Measurements from ENCODE around the gene HNRNPU.
"Not testable (repeated sequence)": the region's sequence is repeated elsewhere in the genome, so short reads cannot be mapped to it uniquely, and the experiment has no call there.

Gene HNRNPU

DNA sequence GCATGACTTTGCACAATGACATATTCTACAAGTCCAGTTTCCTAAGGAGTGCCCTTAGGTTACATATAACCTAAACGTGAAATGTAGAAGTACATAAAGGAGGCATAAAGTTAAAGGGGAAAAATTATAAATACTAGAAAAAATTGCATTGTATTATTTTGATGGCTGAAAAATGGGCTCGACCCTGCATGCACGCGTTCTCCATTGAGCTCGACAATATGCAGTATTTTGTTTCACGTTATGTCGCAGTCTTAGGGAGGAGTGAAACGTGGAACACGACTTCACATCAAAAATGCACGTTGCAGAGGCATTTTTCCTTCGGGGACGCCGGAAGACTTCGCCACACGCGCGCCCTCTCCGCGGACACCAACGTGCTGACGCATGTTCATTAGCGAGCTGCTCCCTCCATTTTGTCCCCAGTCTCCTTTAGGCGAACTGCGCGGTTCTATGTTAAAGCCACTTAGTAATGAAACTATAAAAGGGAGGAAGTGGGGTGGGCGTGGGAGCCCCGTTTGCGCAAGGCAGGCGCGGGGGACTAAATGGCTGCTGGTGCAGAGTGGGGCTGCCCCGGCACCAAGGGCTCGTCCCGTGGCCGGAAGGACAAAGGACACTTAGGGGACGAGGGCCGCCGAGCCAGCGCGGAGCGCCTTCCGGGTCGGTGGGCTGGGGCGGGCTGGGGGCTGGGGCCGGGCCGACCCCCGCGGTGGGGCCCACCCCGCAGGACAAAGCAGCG lies 29.6 kb downstream of the HNRNPU start:
- Histone ChIP-seq H2AK5ac (ENCODE audit: low read length, severe bottlenecking) (peak overlapping the region; percentile 40), H3K14ac (ENCODE audit: low read length in 2 of 2) (peak overlapping the region in 1 of 2 experiments; percentile 78), H4K8ac (ENCODE audit: low read length) (peak overlapping the region; percentile 99), H3K4ac (ENCODE audit: low read depth in 1 of 2, low read length in 2 of 2) (peak overlapping the region; percentile 73 to 97), H3K27ac (ENCODE audit: low read length, poor library complexity, severe bottlenecking) (peak overlapping the region; percentile 98), H3K9ac (ENCODE audit: low read length) (peak overlapping the region; percentile 98), H3K27me3 (ENCODE audit: control insufficient read depth in 1 of 2, insufficient read depth in 1 of 2, low read length in 2 of 2) (no peaks in the 10 kb centered on the region), H3K18ac (ENCODE audit: low read depth in 1 of 2, low read length in 2 of 2) (peak overlapping the region; percentile 94 to 100), H2BK15ac (ENCODE audit: low read depth, poor library complexity, severe bottlenecking) (peak overlapping the region; percentile 49), H2BK12ac (ENCODE audit: low read length in 2 of 2) (no peak overlapping the region), H2AFZ (ENCODE audit: low read depth, low read length) (peak overlapping the region; percentile 77), H3K23ac (ENCODE audit: low read length in 2 of 2) (no peak overlapping the region), H2BK120ac (ENCODE audit: low read depth, low read length) (peak overlapping the region; percentile 95), H3K4me3 (ENCODE audit: insufficient read depth in 1 of 2, low read depth in 1 of 2, low read length in 2 of 2) (peak overlapping the region; percentile 87 to 90), H3K4me1 (ENCODE audit: control insufficient read depth, insufficient read depth, low read depth, low read length) (no peaks in the 10 kb centered on the region), H3K79me1 (replicated peaks; ENCODE audit: low read length, poor library complexity, severe bottlenecking) (peaks cover 1% of the 10 kb centered on the region), H4K91ac (ENCODE audit: low read length) (peak overlapping the region; percentile 91), H3K4me2 (ENCODE audit: low read length, poor library complexity, severe bottlenecking) (peak overlapping the region; percentile 77), H3K36me3 (ENCODE audit: control insufficient read depth in 1 of 2, insufficient read depth in 2 of 2, low read depth in 1 of 2, low read length in 2 of 2) (peaks cover 4 to 23% of the 10 kb centered on the region in 2 experiments), H2BK5ac (ENCODE audit: low read depth, low read length, poor library complexity, severe bottlenecking) (peak overlapping the region; percentile 97), H3K9me3 (ENCODE audit: control insufficient read depth, low read length) (no peaks in the 10 kb centered on the region)
- DNase-seq = peak; percentile 97
- under 1% methylated on average over 39 of the region's 49 CpGs for WGBS

GRCh38 chr1:244833734-244834542 lies 30.4 kb downstream of the HNRNPU start:
- no peak overlapping the region for H3K23ac ChIP-seq (ENCODE audit: low read length in 2 of 2)
- H3K4me3 ChIP-seq (ENCODE audit: insufficient read depth in 1 of 2, low read depth in 1 of 2, low read length in 2 of 2) = peak overlapping the region; percentile 37 to 90
- H2BK120ac ChIP-seq (ENCODE audit: low read depth, low read length) = peak overlapping the region; percentile 15
- peak overlapping the region; percentile 35 to 86 for H3K4ac ChIP-seq (ENCODE audit: low read depth in 1 of 2, low read length in 2 of 2)
- H3K9me3 ChIP-seq (ENCODE audit: control insufficient read depth, low read length) = no peaks in the 10 kb centered on the region
- H3K14ac ChIP-seq (ENCODE audit: low read length in 2 of 2) = no peak overlapping the region
- H3K79me1 ChIP-seq (replicated peaks; ENCODE audit: low read length, poor library complexity, severe bottlenecking) = peaks cover 1% of the 10 kb centered on the region
- 18% methylated on average over 26 of the region's 32 CpGs for WGBS
- DNase-seq = peak; percentile 83
- H3K9ac ChIP-seq (ENCODE audit: low read length) = peak overlapping the region; percentile 98
- peak overlapping the region; percentile 81 for H2BK5ac ChIP-seq (ENCODE audit: low read depth, low read length, poor library complexity, severe bottlenecking)
- peak overlapping the region; percentile 79 to 82 for H3K18ac ChIP-seq (ENCODE audit: low read depth in 1 of 2, low read length in 2 of 2)
- H4K91ac ChIP-seq (ENCODE audit: low read length) = peak overlapping the region; percentile 75
- no peak overlapping the region for H2AK5ac ChIP-seq (ENCODE audit: low read length, severe bottlenecking)
- peak overlapping the region; percentile 77 for H3K4me2 ChIP-seq (ENCODE audit: low read length, poor library complexity, severe bottlenecking)
- H2BK15ac ChIP-seq (ENCODE audit: low read depth, poor library complexity, severe bottlenecking) = peak overlapping the region; percentile 23
- no peak overlapping the region for H2BK12ac ChIP-seq (ENCODE audit: low read length in 2 of 2)
- H3K36me3 ChIP-seq (ENCODE audit: control insufficient read depth in 1 of 2, insufficient read depth in 2 of 2, low read depth in 1 of 2, low read length in 2 of 2) = peaks cover 3 to 15% of the 10 kb centered on the region in 2 experiments
- H4K8ac ChIP-seq (ENCODE audit: low read length) = peak overlapping the region; percentile 93
- no peaks in the 10 kb centered on the region for H3K27me3 ChIP-seq (ENCODE audit: control insufficient read depth in 1 of 2, insufficient read depth in 1 of 2, low read length in 2 of 2)
- H3K27ac ChIP-seq (ENCODE audit: low read length, poor library complexity, severe bottlenecking) = peak overlapping the region; percentile 98
- no peaks in the 10 kb centered on the region for H3K4me1 ChIP-seq (ENCODE audit: control insufficient read depth, insufficient read depth, low read depth, low read length)
- H2AFZ ChIP-seq (ENCODE audit: low read depth, low read length) = peak overlapping the region; percentile 69

DNA sequence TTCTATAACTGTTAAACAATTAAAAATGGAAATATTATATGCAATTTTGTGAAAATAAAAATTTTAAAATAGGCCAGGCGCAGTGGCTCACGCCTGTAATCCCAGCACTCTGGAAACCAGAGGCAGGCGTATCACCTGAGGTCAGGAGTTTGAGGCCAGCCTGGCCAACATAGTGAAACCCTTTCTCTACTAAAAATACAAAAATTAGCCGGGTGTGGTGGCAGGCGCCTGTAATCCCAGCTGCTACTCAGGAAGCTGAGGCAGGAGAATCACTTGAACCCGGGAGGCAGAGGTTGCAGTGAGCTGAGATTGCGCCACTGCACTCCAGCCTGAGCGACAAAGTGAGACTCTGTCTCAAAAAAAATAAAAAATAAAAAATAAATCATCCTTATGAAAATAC lies 31.1 kb downstream of the HNRNPU start:
- not testable (repeated sequence) for H3K27ac ChIP-seq (ENCODE audit: low read length, poor library complexity, severe bottlenecking); H3K4me2 ChIP-seq (ENCODE audit: low read length, poor library complexity, severe bottlenecking); H2BK5ac ChIP-seq (ENCODE audit: low read depth, low read length, poor library complexity, severe bottlenecking); H3K14ac ChIP-seq (ENCODE audit: low read length in 2 of 2); H2AK5ac ChIP-seq (ENCODE audit: low read length, severe bottlenecking); H3K4ac ChIP-seq (ENCODE audit: low read depth in 1 of 2, low read length in 2 of 2); H2BK120ac ChIP-seq (ENCODE audit: low read depth, low read length); H3K23ac ChIP-seq (ENCODE audit: low read length in 2 of 2); H3K79me1 ChIP-seq (replicated peaks; ENCODE audit: low read length, poor library complexity, severe bottlenecking); H3K18ac ChIP-seq (ENCODE audit: low read depth in 1 of 2, low read length in 2 of 2); DNase-seq; H2AFZ ChIP-seq (ENCODE audit: low read depth, low read length); H4K8ac ChIP-seq (ENCODE audit: low read length); H3K27me3 ChIP-seq (ENCODE audit: control insufficient read depth in 1 of 2, insufficient read depth in 1 of 2, low read length in 2 of 2); H2BK12ac ChIP-seq (ENCODE audit: low read length in 2 of 2); H2BK15ac ChIP-seq (ENCODE audit: low read depth, poor library complexity, severe bottlenecking); H4K91ac ChIP-seq (ENCODE audit: low read length); H3K4me1 ChIP-seq (ENCODE audit: control insufficient read depth, insufficient read depth, low read depth, low read length); H3K9me3 ChIP-seq (ENCODE audit: control insufficient read depth, low read length)
- peak overlapping the region; percentile 98 for H3K9ac ChIP-seq (ENCODE audit: low read length)
- WGBS = 73% methylated on average over 6 of the region's 8 CpGs
- H3K4me3 ChIP-seq (ENCODE audit: insufficient read depth in 1 of 2, low read depth in 1 of 2, low read length in 2 of 2) = peak overlapping the region in 1 of 2 experiments; percentile 90
- peaks cover 0 to 11% of the 10 kb centered on the region in 2 experiments for H3K36me3 ChIP-seq (ENCODE audit: control insufficient read depth in 1 of 2, insufficient read depth in 2 of 2, low read depth in 1 of 2, low read length in 2 of 2)

DNA sequence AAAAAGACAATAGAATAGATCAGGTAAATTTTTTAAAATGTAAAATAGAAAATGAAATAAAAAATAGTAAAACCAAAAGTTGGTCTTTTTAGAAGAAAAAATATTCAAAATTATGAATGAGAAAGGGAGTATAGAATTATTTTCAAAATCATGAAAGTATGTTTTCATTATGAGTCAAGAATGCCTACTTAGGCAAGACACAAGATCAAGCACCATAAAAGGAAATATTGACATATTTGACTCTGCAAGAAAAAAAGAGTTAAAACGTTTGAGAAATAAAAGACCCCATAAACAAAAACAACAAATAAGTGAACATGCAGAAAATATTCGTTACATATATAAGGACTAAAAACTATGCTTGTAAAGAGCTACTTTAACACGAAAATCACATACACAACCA lies 33.7 kb downstream of the HNRNPU start:
- H3K4me3 ChIP-seq (ENCODE audit: insufficient read depth in 1 of 2, low read depth in 1 of 2, low read length in 2 of 2) = no peak overlapping the region
- no peaks in the 10 kb centered on the region for H3K9me3 ChIP-seq (ENCODE audit: control insufficient read depth, low read length)
- H2AFZ ChIP-seq (ENCODE audit: low read depth, low read length) = no peak overlapping the region
- no peaks in the 10 kb centered on the region for H3K4me1 ChIP-seq (ENCODE audit: control insufficient read depth, insufficient read depth, low read depth, low read length)
- DNase-seq = no peak
- WGBS = 98% methylated on average over 2 of the region's 3 CpGs
- no peak overlapping the region for H4K91ac ChIP-seq (ENCODE audit: low read length)
- no peaks in the 10 kb centered on the region for H3K36me3 ChIP-seq (ENCODE audit: control insufficient read depth in 1 of 2, insufficient read depth in 2 of 2, low read depth in 1 of 2, low read length in 2 of 2)
- no peak overlapping the region for H3K14ac ChIP-seq (ENCODE audit: low read length in 2 of 2)
- no peak overlapping the region for H3K4ac ChIP-seq (ENCODE audit: low read depth in 1 of 2, low read length in 2 of 2)
- H3K23ac ChIP-seq (ENCODE audit: low read length in 2 of 2) = no peak overlapping the region
- no peak overlapping the region for H2BK5ac ChIP-seq (ENCODE audit: low read depth, low read length, poor library complexity, severe bottlenecking)
- no peaks in the 10 kb centered on the region for H3K27me3 ChIP-seq (ENCODE audit: control insufficient read depth in 1 of 2, insufficient read depth in 1 of 2, low read length in 2 of 2)
- H3K9ac ChIP-seq (ENCODE audit: low read length) = no peak overlapping the region
- peaks cover 1% of the 10 kb centered on the region for H3K79me1 ChIP-seq (replicated peaks; ENCODE audit: low read length, poor library complexity, severe bottlenecking)
- no peak overlapping the region for H3K4me2 ChIP-seq (ENCODE audit: low read length, poor library complexity, severe bottlenecking)
- no peak overlapping the region for H2BK12ac ChIP-seq (ENCODE audit: low read length in 2 of 2)
- no peak overlapping the region for H2BK120ac ChIP-seq (ENCODE audit: low read depth, low read length)
- no peak overlapping the region for H3K18ac ChIP-seq (ENCODE audit: low read depth in 1 of 2, low read length in 2 of 2)
- no peak overlapping the region for H2AK5ac ChIP-seq (ENCODE audit: low read length, severe bottlenecking)
- no peak overlapping the region for H2BK15ac ChIP-seq (ENCODE audit: low read depth, poor library complexity, severe bottlenecking)
- H3K27ac ChIP-seq (ENCODE audit: low read length, poor library complexity, severe bottlenecking) = no peak overlapping the region
- no peak overlapping the region for H4K8ac ChIP-seq (ENCODE audit: low read length)

All from mesenchymal stem cell (in vitro differentiated cells and primary cell).